ENCODE results near the gene SYNDIG1L.

GRCh38 chr14:74392616-74393570 is 33.1 kb downstream of the SYNDIG1L start:
- TF ChIP-seq, protein P1, sequence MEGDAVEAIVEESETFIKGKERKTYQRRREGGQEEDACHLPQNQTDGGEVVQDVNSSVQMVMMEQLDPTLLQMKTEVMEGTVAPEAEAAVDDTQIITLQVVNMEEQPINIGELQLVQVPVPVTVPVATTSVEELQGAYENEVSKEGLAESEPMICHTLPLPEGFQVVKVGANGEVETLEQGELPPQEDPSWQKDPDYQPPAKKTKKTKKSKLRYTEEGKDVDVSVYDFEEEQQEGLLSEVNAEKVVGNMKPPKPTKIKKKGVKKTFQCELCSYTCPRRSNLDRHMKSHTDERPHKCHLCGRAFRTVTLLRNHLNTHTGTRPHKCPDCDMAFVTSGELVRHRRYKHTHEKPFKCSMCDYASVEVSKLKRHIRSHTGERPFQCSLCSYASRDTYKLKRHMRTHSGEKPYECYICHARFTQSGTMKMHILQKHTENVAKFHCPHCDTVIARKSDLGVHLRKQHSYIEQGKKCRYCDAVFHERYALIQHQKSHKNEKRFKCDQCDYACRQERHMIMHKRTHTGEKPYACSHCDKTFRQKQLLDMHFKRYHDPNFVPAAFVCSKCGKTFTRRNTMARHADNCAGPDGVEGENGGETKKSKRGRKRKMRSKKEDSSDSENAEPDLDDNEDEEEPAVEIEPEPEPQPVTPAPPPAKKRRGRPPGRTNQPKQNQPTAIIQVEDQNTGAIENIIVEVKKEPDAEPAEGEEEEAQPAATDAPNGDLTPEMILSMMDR (conservative IDR thresholded peaks at IDR 0.05), result no peak
- no peak for TF ChIP-seq ZFX (IDR thresholded peaks at IDR 0.05)
